Coronary artery (tissue), 2 donors: Measurements from ENCODE around the gene NSMF.

ENCODE experiments used
- DNase-seq: peaks from one replicate; pipeline ENCODE4 v3.0.0-alpha.2; 2017; ENCODE audit warnings: low spot score
- H3K27ac ChIP-seq, 2 donors: fragments of 200-600 bp; sonication (generic); one replicate each; pipeline ENCODE4 v1.5.1; 2016 to 2019
- H3K4me3 ChIP-seq: fragments of 200-600 bp; sonication (generic); 2 replicates; pipeline ENCODE4 v1.5.1; 2016; ENCODE audit warnings: mild to moderate bottlenecking, moderate library complexity
- TF ChIP-seq, protein P1 (sequence below): fragments of 200-600 bp; sonication (generic); IDR thresholded peaks from one replicate; pipeline ENCODE4 v1.5.1; 2019; ENCODE audit warnings: antibody characterized with exemption

Gene NSMF

GRCh38 chr9:137478962-137479861, 20.1 kb upstream of the NSMF start:
- H3K27ac ChIP-seq, result no peak overlapping the region
- no peak for DNase-seq
- TF ChIP-seq, protein P1, sequence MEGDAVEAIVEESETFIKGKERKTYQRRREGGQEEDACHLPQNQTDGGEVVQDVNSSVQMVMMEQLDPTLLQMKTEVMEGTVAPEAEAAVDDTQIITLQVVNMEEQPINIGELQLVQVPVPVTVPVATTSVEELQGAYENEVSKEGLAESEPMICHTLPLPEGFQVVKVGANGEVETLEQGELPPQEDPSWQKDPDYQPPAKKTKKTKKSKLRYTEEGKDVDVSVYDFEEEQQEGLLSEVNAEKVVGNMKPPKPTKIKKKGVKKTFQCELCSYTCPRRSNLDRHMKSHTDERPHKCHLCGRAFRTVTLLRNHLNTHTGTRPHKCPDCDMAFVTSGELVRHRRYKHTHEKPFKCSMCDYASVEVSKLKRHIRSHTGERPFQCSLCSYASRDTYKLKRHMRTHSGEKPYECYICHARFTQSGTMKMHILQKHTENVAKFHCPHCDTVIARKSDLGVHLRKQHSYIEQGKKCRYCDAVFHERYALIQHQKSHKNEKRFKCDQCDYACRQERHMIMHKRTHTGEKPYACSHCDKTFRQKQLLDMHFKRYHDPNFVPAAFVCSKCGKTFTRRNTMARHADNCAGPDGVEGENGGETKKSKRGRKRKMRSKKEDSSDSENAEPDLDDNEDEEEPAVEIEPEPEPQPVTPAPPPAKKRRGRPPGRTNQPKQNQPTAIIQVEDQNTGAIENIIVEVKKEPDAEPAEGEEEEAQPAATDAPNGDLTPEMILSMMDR, result no peak
- H3K4me3 ChIP-seq, result no peak overlapping the region

- TF ChIP-seq, protein P1, result no peak
- no peak for DNase-seq
- H3K27ac ChIP-seq, result no peak overlapping the region
- H3K4me3 ChIP-seq, result no peak overlapping the region
Observed at GRCh38 chr9:137478613-137478961, 19.5 kb upstream of the NSMF start.

- no peak for DNase-seq
- no peak overlapping the region for H3K27ac ChIP-seq
- no peak overlapping the region for H3K4me3 ChIP-seq
- TF ChIP-seq, protein P1, result no peak
Observed at GRCh38 chr9:137477778-137478612, 18.9 kb upstream of the NSMF start.

GRCh38 chr9:137476856-137477255, 17.7 kb upstream of the NSMF start:
- Histone ChIP-seq H3K4me3 (no peak overlapping the region), H3K27ac (no peak overlapping the region)
- TF ChIP-seq, protein P1, result no peak
- no peak for DNase-seq

DNA sequence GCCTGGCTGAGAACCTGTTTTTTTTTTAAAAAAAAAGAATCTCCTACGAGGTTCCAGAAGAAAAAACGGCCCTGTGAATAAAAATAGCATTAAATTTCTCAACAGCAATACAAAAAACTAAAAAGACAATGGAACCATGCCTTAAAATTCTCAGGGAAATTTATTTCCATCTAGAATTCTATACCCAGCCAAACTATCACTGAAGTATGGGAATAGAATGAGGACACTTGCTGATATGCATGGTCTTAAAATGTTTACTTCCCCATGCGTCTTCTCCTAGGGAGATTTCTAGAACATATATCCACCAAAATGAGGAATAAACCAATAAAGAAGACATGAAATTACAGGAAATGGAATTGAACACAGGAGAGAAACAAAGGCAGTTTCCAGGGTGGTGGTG, 16.5 kb upstream of the NSMF start:
- no peak overlapping the region for H3K4me3 ChIP-seq

GRCh38 chr9:137474271-137474670, 15.1 kb upstream of the NSMF start:
- Histone ChIP-seq H3K27ac (no peak overlapping the region), H3K4me3 (no peak overlapping the region)
- TF ChIP-seq, protein P1, result no peak
- DNase-seq, result no peak

More for the DNA sequence above, 16.5 kb upstream of the NSMF start:
- no peak overlapping the region for H3K27ac ChIP-seq
- DNase-seq, result no peak
- TF ChIP-seq, protein P1, result no peak
